Sigmoid colon (tissue), 7 donors: ENCODE measurements around the gene AKAP8L. TPM values are rescaled to one million over a fixed set of nuclear protein-coding genes. Genes with fewer than 3 reads are reported as not detected.
"Not testable (repeated sequence)": the region's sequence is repeated elsewhere in the genome, so short reads cannot be mapped to it uniquely, and the experiment has no call there.

Experiments used
- DNase-seq: peaks from one replicate; pipeline ENCODE4 v3.0.0-alpha.2; 2019
- H3K27ac ChIP-seq, 4 donors: fragments of 200-600 bp; sonication (generic); one replicate each; pipeline ENCODE4 v1.5.1; 2016 to 2019; ENCODE audit warnings: mild to moderate bottlenecking in 1 of 4
- H3K27me3 ChIP-seq, 3 donors: fragments of 200-600 bp; sonication (generic); one replicate each; pipeline ENCODE4 v1.5.1; 2019; ENCODE audit warnings: mild to moderate bottlenecking in 1 of 3
- H3K36me3 ChIP-seq, 4 donors: fragments of 200-600 bp; sonication (generic); one replicate each; pipeline ENCODE4 v1.5.1; 2016 to 2019
- H3K4me1 ChIP-seq, 4 donors: fragments of 200-600 bp; sonication (generic); one replicate each; pipeline ENCODE4 v1.5.1; 2017 to 2019
- H3K4me3 ChIP-seq, 4 donors: fragments of 200-600 bp; sonication (generic); one replicate each; pipeline ENCODE4 v1.5.1; 2017 to 2019; ENCODE audit warnings: mild to moderate bottlenecking in 2 of 4, moderate library complexity in 1 of 4
- H3K9me3 ChIP-seq, 4 donors: fragments of 200-600 bp in 3 of 4; sonication (generic) in 3 of 4; one replicate each; pipeline versions ENCODE4 v1.5.1 to v1.6.1; 2013 to 2019
- CTCF ChIP-seq, 4 experiments: fragments of 450-650 bp in 3 of 4; fragments of 200-600 bp in 1 of 4; IDR thresholded peaks; one replicate each; pipeline ENCODE4 v1.5.1; 2016 to 2019; ENCODE audit warnings: antibody characterized with exemption in 4 of 4, mild to moderate bottlenecking in 3 of 4, moderate library complexity in 2 of 4
- EP300 ChIP-seq, 4 donors: sonication (generic); formaldehyde crosslinking; IDR thresholded peaks; one replicate each; pipeline ENCODE4 v1.6.1; 2017; ENCODE audit warnings: antibody characterized with exemption in 4 of 4
- POLR2A ChIP-seq, 2 donors: fragments of 450-650 bp; IDR thresholded peaks; one replicate each; pipeline ENCODE4 v1.6.1; 2016; ENCODE audit warnings: antibody characterized with exemption in 2 of 2, mild to moderate bottlenecking in 2 of 2, moderate library complexity in 2 of 2
- POLR2AphosphoS5 ChIP-seq, 4 donors: sonication (generic); formaldehyde crosslinking; IDR thresholded peaks; one replicate each; pipeline ENCODE4 v1.6.1; 2017; ENCODE audit warnings: antibody characterized with exemption in 4 of 4
- WGBS, 2 donors: extraction: QIAGEN DNeasy Blood & Tissue Kit; methylation state at CpG; one replicate each; pipeline ENCODE4 v1.1.7; 2013; 5-methylcytosine and 5-hydroxymethylcytosine counted together
- intact Hi-C: fragments of 100-400 bp; cut with DNase I; formaldehyde crosslinking; loops from one replicate; pipeline ENCODE4 v1.15.1; 2023
- polyA plus RNA-seq, 3 donors: library from polyadenylated mRNA; stranded (reverse); fragments of 200-250 nt; gene quantifications; one replicate each; pipeline ENCODE4 v1.2.3, GENCODE V29; 2013
- total RNA-seq, 4 donors: library from RNA; depleted of rRNA; stranded (reverse); fragments of >200 nt; gene quantifications; one replicate each; pipeline ENCODE4 v1.1.0, GENCODE V29; 2016
- donor health status: healthy with polysubstance abuse.
- donor health status: Bipolar disorder and iron deficiency.
- donor health status: healthy.

AKAP8L gene
- total and polyA plus RNA-seq, 7 donors: 15.0 to 145 (median 90.5) TPM

GRCh38 chr19:15412832-15413231 lies 6.0 kb downstream of the AKAP8L start:
- WGBS, 2 donors: 73 to 81% methylated on average over 4 of the region's 4 CpGs
- H3K36me3 ChIP-seq: peaks cover 0 to 33% (median 3%) of the 10 kb centered on the region in 4 donors
- H3K4me1 ChIP-seq: peaks cover 0 to 88% (median 85%) of the 10 kb centered on the region in 4 donors
- DNase-seq: no peak
- H3K27ac ChIP-seq: peak overlapping the region; percentile 34 to 65 (median 50)
- intact Hi-C loops: no loop called here
- no peak overlapping the region for H3K4me3 ChIP-seq
- H3K9me3 ChIP-seq: no peaks in the 10 kb centered on the region
- H3K27me3 ChIP-seq: no peaks in the 10 kb centered on the region
- TF ChIP-seq CTCF (IDR thresholded peaks at IDR 0.05) (no peak), POLR2A (IDR thresholded peaks at IDR 0.05) (no peak), POLR2AphosphoS5 (IDR thresholded peaks at IDR 0.05) (no peak), EP300 (IDR thresholded peaks at IDR 0.05) (no peak)

DNA sequence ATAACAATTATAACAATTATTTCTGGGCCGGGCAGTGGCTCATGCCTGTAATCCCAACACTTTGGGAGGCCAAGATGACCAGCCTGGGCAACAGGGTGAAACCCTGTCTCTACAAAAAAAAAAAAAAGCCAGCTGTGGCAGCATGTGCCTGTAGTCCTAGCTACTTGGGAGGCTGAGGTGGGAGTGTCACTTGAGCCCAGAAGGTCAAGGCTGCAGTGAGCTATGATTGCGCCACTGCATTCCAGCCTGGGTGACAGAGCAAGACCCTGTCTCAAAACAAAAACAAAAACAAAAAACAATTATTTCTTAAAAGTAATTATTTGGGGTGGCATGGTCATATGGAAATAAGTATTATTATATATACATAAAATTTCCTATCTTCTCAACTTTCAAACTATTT lies 7.4 kb downstream of the AKAP8L start:
- H3K27me3 ChIP-seq, DNase-seq, H3K4me3 ChIP-seq, intact Hi-C loops, H3K9me3 ChIP-seq: not testable (repeated sequence)
- Histone ChIP-seq H3K36me3 (peaks cover 0 to 37% (median 3%) of the 10 kb centered on the region in 4 donors), H3K4me1 (peaks cover 0 to 87% (median 81%) of the 10 kb centered on the region in 4 donors), H3K27ac (peak overlapping the region in 3 of 4 donors; percentile 34 to 39 (median 37))
- 87 to 88% methylated on average over 2 of the region's 2 CpGs for WGBS, 2 donors

GRCh38 chr19:15404780-15405211 lies 14.0 kb downstream of the AKAP8L start:
- Histone ChIP-seq H3K27me3 (no peaks in the 10 kb centered on the region), H3K36me3 (peaks cover 19 to 49% (median 20%) of the 10 kb centered on the region in 4 donors), H3K4me1 (peaks cover 0 to 92% (median 86%) of the 10 kb centered on the region in 4 donors), H3K9me3 (no peaks in the 10 kb centered on the region), H3K4me3 (peak overlapping the region in 1 of 4 donors; percentile 8), H3K27ac (peak overlapping the region; percentile 64 to 92 (median 87))
- peak; percentile 63 for DNase-seq
- TF ChIP-seq CTCF (IDR thresholded peaks at IDR 0.05) (no peak), EP300 (IDR thresholded peaks at IDR 0.05) (no peak), POLR2AphosphoS5 (IDR thresholded peaks at IDR 0.05) (no peak), POLR2A (IDR thresholded peaks at IDR 0.05) (no peak)
- WGBS, 2 donors: 58 to 73% methylated on average over 3 of the region's 3 CpGs
- intact Hi-C loops: no loop called here

DNA sequence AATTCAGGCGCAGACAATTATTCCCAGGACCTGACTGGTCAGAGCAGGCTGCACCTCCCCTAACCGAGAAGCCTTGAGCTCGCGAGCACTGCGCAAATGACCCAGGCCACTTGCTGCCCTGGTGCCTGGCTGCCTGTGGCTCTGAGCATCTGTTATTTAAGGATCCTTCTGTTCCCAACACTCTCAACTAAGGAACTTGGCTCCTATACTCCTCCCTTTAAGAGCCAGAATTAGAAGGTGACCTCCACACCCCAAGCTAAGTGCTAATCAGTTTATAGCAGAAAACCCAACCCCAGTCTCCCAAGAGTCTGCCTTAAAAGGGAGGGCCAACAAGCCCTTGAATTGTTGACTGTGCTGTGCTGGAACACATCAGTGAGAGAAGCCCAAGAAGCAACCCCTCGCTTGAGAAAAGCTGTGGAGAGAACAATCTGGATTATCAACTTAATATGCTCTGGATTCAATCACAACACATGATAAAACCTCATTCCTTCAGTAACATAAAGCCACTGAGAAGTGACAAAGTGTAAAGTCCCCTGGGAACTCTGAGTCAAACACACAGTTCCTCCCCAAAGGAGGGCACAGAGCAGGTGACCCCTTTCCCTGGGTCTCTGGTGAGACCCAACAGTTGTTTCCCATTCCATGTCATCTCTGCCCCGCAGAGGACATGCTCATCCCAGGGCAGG lies 14.6 kb downstream of the AKAP8L start:
- peaks cover 24 to 49% (median 26%) of the 10 kb centered on the region in 4 donors for H3K36me3 ChIP-seq
- H3K4me3 ChIP-seq: peak overlapping the region in 3 of 4 donors; percentile 8 to 31 (median 20)
- TF ChIP-seq POLR2A (IDR thresholded peaks at IDR 0.05): no peak
- peak in 1 of 4 donors; percentile 22 for TF ChIP-seq EP300 (IDR thresholded peaks at IDR 0.05)
- peak; percentile 23 to 62 (median 52) for TF ChIP-seq POLR2AphosphoS5 (IDR thresholded peaks at IDR 0.05)
- H3K27me3 ChIP-seq: no peaks in the 10 kb centered on the region
- H3K27ac ChIP-seq: peak overlapping the region; percentile 64 to 92 (median 87)
- no peaks in the 10 kb centered on the region for H3K9me3 ChIP-seq
- peak; percentile 84 for DNase-seq
- H3K4me1 ChIP-seq: peaks cover 0 to 86% (median 82%) of the 10 kb centered on the region in 4 donors
- intact Hi-C loops: no loop called here
- WGBS, 2 donors: 83 to 93% methylated on average over 7 of the region's 7 CpGs

GRCh38 chr19:15403151-15403531 lies 15.6 kb downstream of the AKAP8L start:
- intact Hi-C loops: no loop called here
- DNase-seq: peak; percentile 53
- Histone ChIP-seq H3K36me3 (peaks cover 35 to 55% (median 37%) of the 10 kb centered on the region in 4 donors), H3K4me3 (peak overlapping the region; percentile 3 to 31 (median 14)), H3K27me3 (no peaks in the 10 kb centered on the region), H3K4me1 (peaks cover 0 to 78% (median 74%) of the 10 kb centered on the region in 4 donors), H3K9me3 (no peaks in the 10 kb centered on the region), H3K27ac (peak overlapping the region; percentile 64 to 92 (median 87))
- TF ChIP-seq POLR2AphosphoS5 (IDR thresholded peaks at IDR 0.05) (no peak), EP300 (IDR thresholded peaks at IDR 0.05) (no peak), POLR2A (IDR thresholded peaks at IDR 0.05) (no peak), CTCF (IDR thresholded peaks at IDR 0.05) (no peak)
- WGBS, 2 donors: 93 to 97% methylated on average over 10 of the region's 10 CpGs
